ENCODE data around the gene MCF2L. TPM values are rescaled to one million over a fixed set of nuclear protein-coding genes. Genes with fewer than 3 reads are reported as not detected.

Gene MCF2L
- total and polyA plus RNA-seq, 10 of the 15 experiments (the other 5 are each of a cell fraction or from before 2014, with no cell fraction given) = 0.06 to 1.1 (median 0.21) TPM; not detected in 2

- BruUV-seq (replicated peaks) = no TSS peak
- no peaks in the 10 kb centered on the region for H3K4me1 ChIP-seq (ENCODE audit: control insufficient read depth, insufficient read depth, low read length)
- intact Hi-C loops (cut with micrococcal nuclease; ENCODE audit: unreplicated experiment) (no loop called here), in situ Hi-C loops (cut with MboI) (no loop called here)
- ChIA-PET SMC1A (ENCODE audit: uncharacterized antibody, unreplicated experiment) (no interaction called here), CTCF (no interaction called here), POLR2A (no interaction called here), RAD21 (ENCODE audit: unreplicated experiment) (no interaction called here)
- H3K4me3 ChIP-seq = no peak overlapping the region
- no peaks in the 10 kb centered on the region for H4K20me1 ChIP-seq (ENCODE audit: control insufficient read depth, insufficient read depth)
- H2AFZ ChIP-seq (ENCODE audit: control insufficient read depth, low read depth, low read length) = no peak overlapping the region
- no peak overlapping the region for H3K4me2 ChIP-seq (ENCODE audit: control insufficient read depth, insufficient read depth)
- 54% methylated on average over 11 of the region's 13 CpGs for WGBS (ENCODE audit: insufficient coverage, insufficient replicate concordance, low lambda C conversion rate, missing lambda C conversion rate)
- DNase-seq (ENCODE audit: low read depth, low spot score) (no peak), FAIRE-seq (no peak), ATAC-seq (no peak)
- H3K27ac ChIP-seq (ENCODE audit: control insufficient read depth, insufficient read depth) = no peak overlapping the region
- TF ChIP-seq NR2C1 (IDR thresholded peaks at IDR 0.05) (no peak), NFXL1 (IDR thresholded peaks at IDR 0.05; ENCODE audit: borderline replicate concordance) (no peak), HCFC1 (IDR thresholded peaks at IDR 0.05; ENCODE audit: low read length) (no peak)
- H3K27me3 ChIP-seq (replicated peaks in 1 of 2; ENCODE audit: control insufficient read depth in 2 of 2, insufficient read depth in 2 of 2, low read length in 1 of 2) = no peaks in the 10 kb centered on the region
- no peaks in the 10 kb centered on the region for H3K36me3 ChIP-seq (ENCODE audit: control insufficient read depth in 2 of 2, insufficient read depth in 2 of 2, low read length in 1 of 2)
- no peaks in the 10 kb centered on the region for H3K9me3 ChIP-seq (replicated peaks; ENCODE audit: control insufficient read depth, insufficient read depth, low read length)
- H3K79me2 ChIP-seq (ENCODE audit: control insufficient read depth, insufficient read depth, low read length) = no peaks in the 10 kb centered on the region
- no peak overlapping the region for H3K9ac ChIP-seq (ENCODE audit: control insufficient read depth, insufficient read depth, low read length)
Observed at GRCh38 chr13:113090415-113090770, 121.4 kb downstream of the MCF2L start.

- DNase-seq (ENCODE audit: low read depth, low spot score) = no peak
- H3K9me3 ChIP-seq (replicated peaks; ENCODE audit: control insufficient read depth, insufficient read depth, low read length) = no peaks in the 10 kb centered on the region
- no TSS peak for BruUV-seq (replicated peaks)
- no peaks in the 10 kb centered on the region for H3K4me1 ChIP-seq (ENCODE audit: control insufficient read depth, insufficient read depth, low read length)
- RAD21 ChIA-PET (ENCODE audit: unreplicated experiment) = no interaction called here
- in situ Hi-C loops (cut with MboI) = no loop called here
- intact Hi-C loops (cut with micrococcal nuclease; ENCODE audit: unreplicated experiment) = no loop called here
- H3K79me2 ChIP-seq (ENCODE audit: control insufficient read depth, insufficient read depth, low read length) = no peaks in the 10 kb centered on the region
- no peaks in the 10 kb centered on the region for H3K36me3 ChIP-seq (ENCODE audit: control insufficient read depth in 2 of 2, insufficient read depth in 2 of 2, low read length in 1 of 2)
- H3K9ac ChIP-seq (ENCODE audit: control insufficient read depth, insufficient read depth, low read length) = no peak overlapping the region
- no peak for TF ChIP-seq KAT2A (conservative IDR thresholded peaks at IDR 0.05; ENCODE audit: control insufficient read depth, low read depth, low read length)
- TF ChIP-seq EGR1 (IDR thresholded peaks at IDR 0.05; ENCODE audit: borderline replicate concordance in 1 of 2, low read depth in 2 of 2, low read length in 2 of 2) = no peak
- TF ChIP-seq TARDBP (IDR thresholded peaks at IDR 0.05; ENCODE audit: borderline replicate concordance) = no peak
- TF ChIP-seq EP300 (IDR thresholded peaks at IDR 0.05; ENCODE audit: borderline replicate concordance in 1 of 2, control insufficient read depth in 1 of 2, low read depth in 2 of 2, low read length in 2 of 2) = no peak
- TF ChIP-seq SPI1 (IDR thresholded peaks at IDR 0.05; ENCODE audit: borderline replicate concordance, insufficient read depth, low read depth, low read length) = no peak
- TF ChIP-seq BHLHE40 (IDR thresholded peaks at IDR 0.05; ENCODE audit: borderline replicate concordance in 1 of 2, low read depth in 2 of 2, low read length in 1 of 2) = no peak
- no peak for TF ChIP-seq NFIC (IDR thresholded peaks at IDR 0.05; ENCODE audit: low read depth, low read length)
- TF ChIP-seq POU2F2 (IDR thresholded peaks at IDR 0.05; ENCODE audit: borderline replicate concordance, low read depth, low read length) = no peak
- no peak for TF ChIP-seq CREB1 (IDR thresholded peaks at IDR 0.05; ENCODE audit: low read depth)
- TF ChIP-seq POLR2AphosphoS5 (IDR thresholded peaks at IDR 0.05; ENCODE audit: low read length) = no peak
- no peak for TF ChIP-seq CBFB (IDR thresholded peaks at IDR 0.05; ENCODE audit: low read depth)
- no peak for TF ChIP-seq PAX8 (IDR thresholded peaks at IDR 0.05)
- TF ChIP-seq ELK1 (IDR thresholded peaks at IDR 0.05; ENCODE audit: low read depth, low read length) = no peak
- TF ChIP-seq ZNF274 (IDR thresholded peaks at IDR 0.05; ENCODE audit: insufficient read depth, insufficient read length) = no peak
- TF ChIP-seq SMAD1 (IDR thresholded peaks at IDR 0.05; ENCODE audit: low read depth, partially characterized antibody) = no peak
- no peaks in the 10 kb centered on the region for H4K20me1 ChIP-seq (ENCODE audit: control insufficient read depth, insufficient read depth)
- POLR2A ChIA-PET = no interaction called here
- 70% methylated on average over 23 of the region's 24 CpGs for WGBS (ENCODE audit: insufficient coverage, insufficient replicate concordance, low lambda C conversion rate, missing lambda C conversion rate)
- SMC1A ChIA-PET (ENCODE audit: uncharacterized antibody, unreplicated experiment) = no interaction called here
- no peak overlapping the region for H2AFZ ChIP-seq (ENCODE audit: control insufficient read depth, low read depth, low read length)
- no peak overlapping the region for H3K4me3 ChIP-seq
- no peak for FAIRE-seq
- H3K4me2 ChIP-seq (ENCODE audit: control insufficient read depth, insufficient read depth) = no peak overlapping the region
- ATAC-seq = no peak
- H3K27ac ChIP-seq (ENCODE audit: control insufficient read depth, insufficient read depth) = no peak overlapping the region
- CTCF ChIA-PET = no interaction called here
- H3K27me3 ChIP-seq (replicated peaks in 1 of 2; ENCODE audit: control insufficient read depth in 2 of 2, insufficient read depth in 2 of 2, low read length in 1 of 2) = no peaks in the 10 kb centered on the region
Observed at GRCh38 chr13:113090806-113091205, 121.8 kb downstream of the MCF2L start.
